ENCODE measurements around the gene NFKBIB.

GRCh38 chr19:38924388-38924787 is 24.6 kb downstream of the NFKBIB start:
- TF ChIP-seq, protein P1, sequence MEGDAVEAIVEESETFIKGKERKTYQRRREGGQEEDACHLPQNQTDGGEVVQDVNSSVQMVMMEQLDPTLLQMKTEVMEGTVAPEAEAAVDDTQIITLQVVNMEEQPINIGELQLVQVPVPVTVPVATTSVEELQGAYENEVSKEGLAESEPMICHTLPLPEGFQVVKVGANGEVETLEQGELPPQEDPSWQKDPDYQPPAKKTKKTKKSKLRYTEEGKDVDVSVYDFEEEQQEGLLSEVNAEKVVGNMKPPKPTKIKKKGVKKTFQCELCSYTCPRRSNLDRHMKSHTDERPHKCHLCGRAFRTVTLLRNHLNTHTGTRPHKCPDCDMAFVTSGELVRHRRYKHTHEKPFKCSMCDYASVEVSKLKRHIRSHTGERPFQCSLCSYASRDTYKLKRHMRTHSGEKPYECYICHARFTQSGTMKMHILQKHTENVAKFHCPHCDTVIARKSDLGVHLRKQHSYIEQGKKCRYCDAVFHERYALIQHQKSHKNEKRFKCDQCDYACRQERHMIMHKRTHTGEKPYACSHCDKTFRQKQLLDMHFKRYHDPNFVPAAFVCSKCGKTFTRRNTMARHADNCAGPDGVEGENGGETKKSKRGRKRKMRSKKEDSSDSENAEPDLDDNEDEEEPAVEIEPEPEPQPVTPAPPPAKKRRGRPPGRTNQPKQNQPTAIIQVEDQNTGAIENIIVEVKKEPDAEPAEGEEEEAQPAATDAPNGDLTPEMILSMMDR (IDR thresholded peaks at IDR 0.05), result no peak
- no peak for TF ChIP-seq POLR2A (IDR thresholded peaks at IDR 0.05)

All from right lobe of liver (tissue), 4 donors.